Left lung (tissue), 10 donors: ENCODE data around the gene ANKRD33B. TPM values are rescaled to one million over a fixed set of nuclear protein-coding genes. Genes with fewer than 3 reads are reported as not detected.
A peak's percentile ranks its signal among the peaks of the same experiment; 100 is the strongest.
"Not testable (repeated sequence)": the region's sequence is repeated elsewhere in the genome, so short reads cannot be mapped to it uniquely, and the experiment has no call there.

Experiments
- ATAC-seq: fragments of 200-7000 bp; cut with Tn5 transposase; one replicate; pipeline ENCODE4 v1.9.1; 2020; ENCODE audit warnings: moderate library complexity
- DNase-seq, 4 donors: peaks; one replicate each; pipeline ENCODE4 v3.0.0-alpha.2; 2013 to 2020
- H3K27ac ChIP-seq, 2 donors: fragments of 200-600 bp; sonication (generic) in 1 of 2; one replicate each; pipeline versions ENCODE4 v1.5.0 to v1.8.0; 2020 to 2021
- H3K27me3 ChIP-seq, 2 donors: fragments of 200-600 bp; sonication (generic) in 1 of 2; one replicate each; pipeline versions ENCODE4 v1.5.0 to v1.8.0; 2020 to 2021
- H3K36me3 ChIP-seq, 2 donors: fragments of 200-600 bp; sonication (generic) in 1 of 2; one replicate each; pipeline versions ENCODE4 v1.5.0 to v1.8.0; 2020 to 2021
- H3K4me1 ChIP-seq, 2 donors: fragments of 200-600 bp; one replicate each; pipeline ENCODE4 v1.8.0; 2021
- H3K4me3 ChIP-seq, 2 donors: fragments of 200-600 bp; sonication (generic) in 1 of 2; one replicate each; pipeline versions ENCODE4 v1.5.0 to v1.8.0; 2020 to 2021; ENCODE audit warnings: mild to moderate bottlenecking in 1 of 2
- H3K9me3 ChIP-seq, 2 donors: fragments of 200-600 bp; sonication (generic) in 1 of 2; one replicate each; pipeline versions ENCODE4 v1.5.0 to v1.8.0; 2020 to 2021
- CTCF ChIP-seq, 2 donors: fragments of 200-600 bp; sonication (generic) in 1 of 2; IDR thresholded peaks; one replicate each; pipeline versions ENCODE4 v1.5.0 to v1.8.0; 2021; ENCODE audit warnings: antibody characterized with exemption in 2 of 2
- intact Hi-C, 2 donors: fragments of 100-400 bp; cut with DNase I; formaldehyde crosslinking; loops; one replicate each; pipeline versions ENCODE4 v1.11.2 to v1.14.2; 2022
- polyA plus RNA-seq, 6 donors: library from polyadenylated mRNA; unstranded; fragments of 120-200 nt; gene quantifications; one replicate each; pipeline ENCODE4 v1.2.1, GENCODE V29; 2013; ENCODE audit not compliant: insufficient read length in 6 of 6
- total RNA-seq, 2 donors: library from RNA; stranded (reverse); fragmentation: NEBNext Ultra II Directional; extraction: Animal tissue kit (Norgen Biotek cat#: 25700); gene quantifications; one replicate each; pipeline ENCODE4 v1.2.1, GENCODE V29; 2021
- donor health status: DM: no; HTN: yes; CAD: no.
- donor health status: DM: no; HTN: no; CAD: no.

Gene ANKRD33B
- total and polyA plus RNA-seq, 8 donors = 0.53 to 6.3 (median 0.69) TPM

DNA sequence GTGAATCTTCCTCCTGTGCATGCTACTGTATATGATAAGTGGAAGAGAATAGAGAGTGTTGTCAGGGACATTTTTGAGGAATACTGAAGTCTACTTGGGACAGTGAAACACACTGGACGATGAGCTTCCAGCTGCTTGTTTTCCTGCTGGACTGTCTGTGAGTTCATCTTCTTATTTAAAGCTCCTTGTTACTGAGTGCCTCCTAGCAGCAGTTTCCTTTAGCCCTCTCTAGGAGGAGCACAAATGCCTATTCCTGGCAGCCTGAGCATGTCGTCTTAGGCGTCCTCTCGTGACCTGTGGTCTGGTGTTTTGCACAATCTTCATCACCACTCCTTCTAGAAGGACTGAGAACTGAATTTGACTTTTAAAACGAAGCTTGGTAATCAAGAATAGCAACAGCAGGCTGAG is 43.8 kb downstream of the ANKRD33B start:
- H3K36me3 ChIP-seq = no peaks in the 10 kb centered on the region
- H3K27ac ChIP-seq = peak overlapping the region; percentile 19 to 90
- DNase-seq = peak in 2 of 4 donors; percentile 38 to 67
- peak overlapping the region in 1 of 2 donors; percentile 5 for H3K4me3 ChIP-seq
- no peaks in the 10 kb centered on the region for H3K27me3 ChIP-seq
- peak; percentile 92 for ATAC-seq
- TF ChIP-seq CTCF (IDR thresholded peaks at IDR 0.05) = no peak
- no peaks in the 10 kb centered on the region for H3K9me3 ChIP-seq
- intact Hi-C loops = no loop called here
- peaks cover 0 to 19% of the 10 kb centered on the region in 2 donors for H3K4me1 ChIP-seq

GRCh38 chr5:10608081-10608480 is 44.2 kb downstream of the ANKRD33B start:
- intact Hi-C loops, H3K4me3 ChIP-seq, H3K36me3 ChIP-seq, H3K27me3 ChIP-seq, DNase-seq, H3K9me3 ChIP-seq: not testable (repeated sequence)
- ATAC-seq = peak; percentile 16
- H3K4me1 ChIP-seq = peaks cover 0 to 19% of the 10 kb centered on the region in 2 donors
- peak overlapping the region; percentile 19 to 90 for H3K27ac ChIP-seq

DNA sequence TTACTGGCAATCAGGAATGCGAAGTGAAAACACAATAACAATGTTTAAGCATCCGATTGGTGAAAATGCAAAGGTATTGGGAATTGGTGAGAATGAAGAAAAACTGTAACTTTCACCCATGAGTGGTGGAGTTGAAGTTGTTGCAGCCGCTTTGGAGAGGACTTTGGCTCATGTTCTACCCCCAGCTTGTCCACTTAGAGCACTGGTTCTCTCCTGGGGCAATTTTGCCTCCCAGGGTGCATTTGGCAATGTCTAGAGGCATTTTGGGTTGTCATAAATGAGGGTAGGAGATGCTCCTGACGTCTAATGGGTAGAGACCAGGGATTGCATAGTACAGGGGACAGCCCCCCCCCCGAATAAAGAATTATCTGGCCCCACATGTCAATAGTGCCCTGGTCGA is 46.2 kb downstream of the ANKRD33B start:
- Histone ChIP-seq H3K4me3 (no peak overlapping the region), H3K27ac (no peak overlapping the region), H3K9me3 (no peaks in the 10 kb centered on the region), H3K4me1 (peaks cover 0 to 23% of the 10 kb centered on the region in 2 donors), H3K27me3 (no peaks in the 10 kb centered on the region), H3K36me3 (no peaks in the 10 kb centered on the region)
- intact Hi-C loops = no loop called here
- no peak for TF ChIP-seq CTCF (IDR thresholded peaks at IDR 0.05)
- DNase-seq = no peak
- ATAC-seq = no peak

- Histone ChIP-seq H3K9me3 (no peaks in the 10 kb centered on the region), H3K4me1 (peaks cover 0 to 23% of the 10 kb centered on the region in 2 donors), H3K4me3 (no peak overlapping the region), H3K27ac (no peak overlapping the region), H3K27me3 (no peaks in the 10 kb centered on the region), H3K36me3 (no peaks in the 10 kb centered on the region)
- DNase-seq (no peak), ATAC-seq (no peak)
- no peak for TF ChIP-seq CTCF (IDR thresholded peaks at IDR 0.05)
- intact Hi-C loops = no loop called here
These were observed 47.4 kb downstream of the ANKRD33B start for GRCh38 chr5:10611290-10611689.

DNA sequence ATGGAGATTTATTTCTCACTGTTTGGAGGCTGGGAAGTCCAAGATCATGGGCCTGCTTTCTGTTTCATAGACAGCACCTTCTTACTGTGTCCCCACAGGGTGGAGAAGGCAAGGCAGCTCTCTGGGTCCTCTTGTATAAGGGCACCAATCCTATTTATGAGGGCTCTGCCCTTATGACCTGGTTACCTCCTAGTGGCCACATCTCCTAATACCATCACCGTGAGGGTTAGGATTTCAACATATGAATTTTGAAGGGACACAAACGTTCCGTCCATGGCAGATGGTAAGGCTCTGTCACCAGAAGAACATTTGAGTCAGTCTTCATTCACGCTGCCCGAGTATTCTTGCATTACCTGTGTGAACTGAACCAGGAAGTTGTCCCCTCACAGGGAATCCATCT is 48.4 kb downstream of the ANKRD33B start:
- H3K4me3 ChIP-seq = no peak overlapping the region
- DNase-seq = no peak
- no peaks in the 10 kb centered on the region for H3K36me3 ChIP-seq
- H3K27me3 ChIP-seq = no peaks in the 10 kb centered on the region
- TF ChIP-seq CTCF (IDR thresholded peaks at IDR 0.05) = no peak
- peaks cover 0 to 18% of the 10 kb centered on the region in 2 donors for H3K4me1 ChIP-seq
- ATAC-seq = no peak
- intact Hi-C loops = no loop called here
- H3K9me3 ChIP-seq = no peaks in the 10 kb centered on the region
- no peak overlapping the region for H3K27ac ChIP-seq

DNA sequence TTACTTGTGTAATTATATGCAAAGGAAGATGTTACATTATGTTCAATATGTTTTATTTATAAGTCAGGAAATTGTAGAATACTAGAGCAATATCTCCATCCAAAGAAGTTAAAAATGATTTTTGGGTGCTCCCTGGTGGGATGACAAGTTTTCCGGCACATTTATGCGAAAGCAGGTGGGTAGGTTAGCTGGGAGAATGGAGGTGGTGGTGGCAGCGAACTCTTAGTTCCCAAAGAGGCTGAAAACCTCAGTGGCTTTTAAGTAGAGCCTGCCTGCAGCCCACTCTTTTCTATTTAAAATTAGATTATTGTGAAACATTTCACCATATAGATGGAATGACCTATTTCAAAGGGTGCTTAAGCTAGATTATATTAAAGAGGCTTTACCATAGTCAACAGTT is 51.8 kb downstream of the ANKRD33B start:
- Histone ChIP-seq H3K9me3 (no peaks in the 10 kb centered on the region), H3K4me1 (peaks cover 0 to 4% of the 10 kb centered on the region in 2 donors), H3K27ac (no peak overlapping the region), H3K27me3 (no peaks in the 10 kb centered on the region), H3K4me3 (no peak overlapping the region), H3K36me3 (no peaks in the 10 kb centered on the region)
- DNase-seq = no peak
- intact Hi-C loops = no loop called here
- no peak for TF ChIP-seq CTCF (IDR thresholded peaks at IDR 0.05)
- ATAC-seq = no peak
